NCI-H1417 treated with DMSO at 0.1 percent for 48 hours (cell line): ENCODE data around the gene ASAP2.

Experiments used
- DNase-seq: peaks from one replicate; lab custom pipeline; 2025; lab: John Stamatoyannopoulos, UW

Gene ASAP2

GRCh38 chr2:9275399-9275798 lies 68.8 kb downstream of the ASAP2 start:
- DNase-seq: no peak

GRCh38 chr2:9276074-9276473 lies 69.5 kb downstream of the ASAP2 start:
- no peak for DNase-seq

GRCh38 chr2:9276901-9277451 lies 70.4 kb downstream of the ASAP2 start:
- DNase-seq: no peak

- DNase-seq: no peak
These were observed 71.8 kb downstream of the ASAP2 start for GRCh38 chr2:9278439-9278838.

GRCh38 chr2:9279426-9279825 lies 72.8 kb downstream of the ASAP2 start:
- DNase-seq: no peak

GRCh38 chr2:9280224-9280623 lies 73.6 kb downstream of the ASAP2 start:
- DNase-seq: no peak

- DNase-seq: no peak
These were observed 74.5 kb downstream of the ASAP2 start for GRCh38 chr2:9281145-9281544.

- DNase-seq: no peak
These were observed 75.8 kb downstream of the ASAP2 start for GRCh38 chr2:9282128-9283112.

- no peak for DNase-seq
These were observed 78.1 kb downstream of the ASAP2 start for GRCh38 chr2:9284521-9285297.

GRCh38 chr2:9285385-9285920 lies 78.8 kb downstream of the ASAP2 start:
- no peak for DNase-seq

GRCh38 chr2:9285921-9286320 lies 79.3 kb downstream of the ASAP2 start:
- no peak for DNase-seq

GRCh38 chr2:9286554-9287399 lies 80.2 kb downstream of the ASAP2 start:
- DNase-seq: no peak

- DNase-seq: no peak
These were observed 80.9 kb downstream of the ASAP2 start for GRCh38 chr2:9287400-9288045.

- no peak for DNase-seq
These were observed 81.6 kb downstream of the ASAP2 start for GRCh38 chr2:9288233-9288632.

GRCh38 chr2:9288681-9289338 lies 82.2 kb downstream of the ASAP2 start:
- DNase-seq: no peak

- DNase-seq: no peak
These were observed 84.7 kb downstream of the ASAP2 start for GRCh38 chr2:9291331-9291730.

- DNase-seq: no peak
These were observed 85.3 kb downstream of the ASAP2 start for GRCh38 chr2:9291866-9292265.

GRCh38 chr2:9292426-9292825 lies 85.8 kb downstream of the ASAP2 start:
- DNase-seq: no peak

- DNase-seq: no peak
These were observed 88.2 kb downstream of the ASAP2 start for GRCh38 chr2:9294764-9295163.

- no peak for DNase-seq
These were observed 89.9 kb downstream of the ASAP2 start for GRCh38 chr2:9296559-9296958.
